Non-pigmented ciliary epithelial cell (primary cell): ENCODE results near the gene JCAD.

ENCODE experiments used
- DNase-seq: peaks from one replicate; pipeline ENCODE4 v3.0.0-alpha.2; 2010; ENCODE audit warnings: low read depth

The JCAD gene

GRCh38 chr10:30074090-30074489 is 14.7 kb upstream of the JCAD start:
- no peak for DNase-seq

GRCh38 chr10:30073767-30074060 is 14.3 kb upstream of the JCAD start:
- DNase-seq: no peak

DNA sequence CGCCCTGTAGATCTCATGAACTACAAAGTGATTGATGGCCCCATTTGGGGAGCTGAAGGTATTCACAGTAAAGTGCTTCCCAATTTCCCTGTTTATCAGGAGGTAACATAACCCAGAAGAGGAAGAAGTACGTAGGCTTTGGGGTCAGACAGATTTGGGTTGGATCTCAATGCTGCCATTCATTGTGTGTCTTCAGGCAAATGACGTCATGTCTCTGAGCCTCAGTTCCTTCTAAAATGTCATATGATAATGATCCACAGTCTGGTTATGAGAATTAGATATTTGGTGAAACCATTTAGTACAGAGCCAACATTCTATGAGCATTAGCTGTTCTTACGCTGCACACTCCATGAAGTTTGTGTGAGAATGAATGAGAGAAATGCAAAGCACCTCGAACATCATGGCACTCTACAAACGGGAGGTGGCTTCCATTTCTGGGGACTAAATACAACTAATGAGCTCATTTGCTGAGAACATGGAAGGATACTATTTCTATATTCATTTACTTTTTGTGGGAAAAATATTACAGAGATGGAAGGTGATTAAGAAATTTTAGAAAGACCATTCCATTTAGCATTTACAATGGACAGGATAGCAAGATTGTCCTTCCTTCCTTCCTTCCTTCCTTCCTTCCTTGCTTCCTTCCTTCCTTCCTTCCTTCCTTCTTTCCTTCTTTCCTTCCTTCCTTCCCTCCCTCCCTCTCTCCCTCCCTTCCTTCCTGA is 13.8 kb upstream of the JCAD start:
- no peak for DNase-seq

- DNase-seq: no peak
Observed at GRCh38 chr10:30072068-30072467, 12.7 kb upstream of the JCAD start.

DNA sequence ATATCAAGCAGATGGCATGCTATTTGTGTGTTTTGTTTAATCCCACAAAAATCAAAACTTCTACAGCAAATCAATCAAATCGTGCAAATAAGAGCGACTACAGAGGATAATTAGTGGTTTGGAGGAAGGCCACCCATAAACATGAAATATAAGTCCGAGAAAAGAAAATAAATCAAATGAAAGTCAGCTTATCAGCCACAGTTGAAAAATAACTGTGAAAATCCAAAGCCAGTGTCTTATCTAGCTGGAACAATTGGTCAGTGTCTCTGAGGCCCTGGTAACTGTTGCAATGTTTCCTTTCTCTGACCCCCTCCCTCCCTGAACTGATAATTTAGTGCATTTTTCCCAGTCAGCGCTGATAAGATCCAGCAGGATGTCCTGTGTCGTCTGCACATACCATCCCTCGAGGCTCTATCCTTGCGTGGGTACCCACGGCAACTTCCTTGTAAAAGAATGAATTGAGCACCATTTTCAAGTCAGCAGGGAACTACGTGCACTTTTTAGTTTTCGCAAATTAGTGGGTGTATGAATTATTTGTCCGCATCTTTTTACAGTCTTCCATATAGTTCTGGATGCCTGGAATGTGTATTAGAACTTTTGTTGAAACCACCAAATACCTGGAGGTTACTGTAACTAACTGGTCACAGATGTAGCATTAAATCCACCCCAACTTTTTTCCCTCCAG is 10.8 kb upstream of the JCAD start:
- DNase-seq: no peak

DNA sequence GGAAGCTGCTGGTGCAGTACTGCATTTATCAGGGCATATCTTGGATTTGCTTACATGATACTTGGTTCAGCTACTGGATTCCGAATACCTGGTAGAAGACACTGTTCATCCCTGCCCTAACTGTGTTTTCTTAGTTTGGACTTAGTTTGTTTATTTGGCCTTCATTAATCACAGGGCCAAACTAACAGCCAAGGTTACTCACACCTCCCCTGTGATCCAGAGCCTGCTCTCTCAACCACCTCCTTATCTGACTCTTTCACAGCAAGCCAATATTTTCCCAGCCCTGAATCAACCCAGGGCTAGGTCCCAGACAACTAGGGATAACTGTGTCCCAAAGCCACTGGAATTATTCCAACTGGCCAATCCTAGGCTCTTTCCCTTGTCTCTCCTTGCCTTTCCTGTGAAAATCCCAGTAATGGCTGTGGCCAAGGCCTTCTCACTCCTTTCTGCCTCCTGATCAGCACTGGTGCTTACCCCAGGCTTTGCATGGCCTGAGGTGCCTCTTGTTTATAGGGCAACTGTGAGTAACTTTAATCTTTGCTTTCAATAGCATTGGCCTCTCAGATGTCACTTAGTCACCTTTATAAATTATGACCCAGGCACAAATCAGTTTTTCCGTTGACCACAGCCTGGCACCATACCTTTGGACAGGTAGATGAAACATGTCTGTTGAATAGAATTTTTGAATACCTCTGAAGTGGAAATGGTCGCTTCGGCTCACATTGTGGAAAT is 9.3 kb upstream of the JCAD start:
- no peak for DNase-seq

GRCh38 chr10:30063099-30063498 is 3.7 kb upstream of the JCAD start:
- no peak for DNase-seq

- no peak for DNase-seq
Observed at GRCh38 chr10:30062582-30062981, 3.2 kb upstream of the JCAD start.

DNA sequence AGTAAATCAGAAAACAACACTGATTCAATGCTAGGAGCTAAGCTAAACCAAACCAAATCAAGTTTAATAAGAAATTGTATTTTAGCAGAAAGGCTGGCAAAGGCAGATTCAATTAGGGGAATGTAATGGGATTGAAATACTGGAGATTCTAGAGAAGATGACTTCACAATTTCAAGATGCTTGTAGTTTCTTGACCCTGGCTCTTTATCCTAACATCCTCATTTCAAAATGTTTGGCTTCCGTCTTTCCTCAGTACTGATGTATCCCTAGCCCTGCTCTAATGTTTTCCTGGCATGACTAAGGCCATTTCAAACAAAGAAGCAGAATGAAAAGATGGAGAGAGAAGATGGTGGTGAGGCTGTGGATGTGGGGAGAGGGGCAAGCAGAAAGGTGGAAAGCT is 2.7 kb upstream of the JCAD start:
- peak; percentile 85 for DNase-seq

GRCh38 chr10:30058570-30059132 is 735 bp downstream of the JCAD start:
- no peak for DNase-seq

- DNase-seq: no peak
Observed at GRCh38 chr10:30057894-30058556, 1.4 kb downstream of the JCAD start.

DNA sequence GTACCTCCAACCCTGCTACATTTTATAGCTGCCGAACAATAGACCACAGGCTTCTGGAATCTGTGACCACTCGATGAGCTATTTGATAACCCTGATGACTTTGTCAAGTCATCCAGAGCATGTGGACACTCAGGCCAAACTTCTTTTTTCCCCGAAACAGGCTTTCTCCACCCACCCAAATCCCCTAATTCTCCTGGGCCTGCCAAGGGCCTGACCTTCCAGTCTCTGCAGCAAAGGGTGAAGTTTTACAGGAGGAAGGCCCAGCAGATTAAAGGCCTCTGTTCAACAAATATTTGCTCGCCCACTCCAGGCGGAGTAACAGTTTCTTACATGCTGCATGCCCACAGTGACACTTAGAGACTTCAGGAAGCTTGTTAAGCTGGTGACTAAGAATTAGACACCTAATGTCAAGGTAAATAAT is 2.0 kb downstream of the JCAD start:
- no peak for DNase-seq

GRCh38 chr10:30056767-30057355 is 2.5 kb downstream of the JCAD start:
- no peak for DNase-seq

DNA sequence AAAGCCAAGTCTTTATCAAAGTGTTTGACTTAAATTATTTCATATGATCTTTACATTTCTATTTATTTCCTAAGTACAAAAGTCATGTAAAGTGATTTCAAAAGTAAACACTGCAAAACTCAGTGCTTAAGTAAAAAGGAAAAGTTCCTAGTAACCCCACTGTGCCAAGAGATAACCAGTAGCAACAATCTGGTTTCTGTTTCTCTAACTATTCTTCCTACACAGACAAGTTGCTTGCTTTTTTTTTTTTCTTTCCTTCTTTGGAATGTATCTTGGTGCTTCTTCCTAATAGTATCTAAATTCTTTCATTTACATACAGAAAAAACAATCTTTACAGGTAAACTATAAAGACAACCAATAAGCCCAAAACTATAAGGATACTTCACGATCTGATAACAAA is 3.1 kb downstream of the JCAD start:
- DNase-seq: no peak

DNA sequence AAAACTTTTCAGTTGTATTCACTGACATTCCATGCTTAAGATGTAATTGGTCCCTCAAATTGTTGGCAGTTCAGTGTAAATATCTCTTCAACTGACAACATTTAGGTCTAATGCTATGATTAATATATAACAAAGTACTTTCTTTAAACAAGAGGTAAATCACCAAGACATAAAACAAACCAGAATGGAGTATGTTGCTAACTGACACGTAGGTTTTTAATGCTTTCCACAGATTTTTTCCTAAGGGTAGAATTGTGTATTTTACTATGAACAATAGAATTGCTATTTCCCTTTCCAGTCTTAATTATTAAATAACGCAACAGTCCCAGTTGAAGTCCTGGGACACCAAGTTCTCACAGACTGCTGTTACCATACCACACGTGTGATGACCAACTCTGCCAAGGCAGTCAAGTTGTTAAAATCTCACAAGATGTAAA is 4.1 kb downstream of the JCAD start:
- no peak for DNase-seq

DNA sequence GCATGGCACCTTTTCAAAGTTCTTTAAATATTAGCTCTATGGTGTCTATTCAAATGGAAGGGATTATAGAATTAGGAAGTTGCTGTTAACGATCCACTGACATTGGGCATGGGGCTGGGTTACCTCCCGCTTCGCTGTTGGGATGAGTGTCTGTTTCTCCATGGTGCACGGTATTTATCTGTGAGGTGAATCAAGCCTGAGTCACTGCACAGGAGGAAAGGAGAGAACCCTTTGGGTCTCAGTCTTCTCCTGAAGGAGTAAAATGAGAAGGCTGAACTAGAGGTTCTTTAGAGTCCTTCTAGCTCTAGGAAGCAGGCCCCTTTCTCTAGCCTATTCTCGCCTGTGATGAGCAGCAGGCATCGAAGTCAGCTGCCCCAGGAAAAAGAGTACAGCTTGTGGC is 7.3 kb downstream of the JCAD start:
- DNase-seq: no peak

- no peak for DNase-seq
Observed at GRCh38 chr10:30051220-30051619, 8.2 kb downstream of the JCAD start.

DNA sequence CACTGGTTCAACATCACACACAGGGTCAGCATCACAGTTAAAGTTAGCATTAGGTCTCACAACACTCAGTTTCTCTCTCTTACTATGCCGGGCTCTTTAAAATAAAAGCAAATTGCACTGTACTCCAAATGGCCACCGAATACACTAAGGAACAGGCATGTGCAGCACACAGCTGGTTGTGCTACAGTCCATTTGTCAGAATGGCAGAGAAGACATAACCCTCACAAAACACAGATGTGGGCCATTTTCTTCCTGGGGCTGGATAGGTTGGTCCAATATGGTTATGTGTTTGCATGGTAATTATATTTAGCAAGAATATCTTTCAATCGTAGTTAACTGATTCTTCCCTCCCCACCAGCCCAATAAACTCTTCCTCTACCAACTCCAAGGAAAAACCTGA is 9.0 kb downstream of the JCAD start:
- no peak for DNase-seq

GRCh38 chr10:30048768-30049517 is 10.4 kb downstream of the JCAD start:
- no peak for DNase-seq

- DNase-seq: no peak
Observed at GRCh38 chr10:30047924-30048531, 11.4 kb downstream of the JCAD start.

DNA sequence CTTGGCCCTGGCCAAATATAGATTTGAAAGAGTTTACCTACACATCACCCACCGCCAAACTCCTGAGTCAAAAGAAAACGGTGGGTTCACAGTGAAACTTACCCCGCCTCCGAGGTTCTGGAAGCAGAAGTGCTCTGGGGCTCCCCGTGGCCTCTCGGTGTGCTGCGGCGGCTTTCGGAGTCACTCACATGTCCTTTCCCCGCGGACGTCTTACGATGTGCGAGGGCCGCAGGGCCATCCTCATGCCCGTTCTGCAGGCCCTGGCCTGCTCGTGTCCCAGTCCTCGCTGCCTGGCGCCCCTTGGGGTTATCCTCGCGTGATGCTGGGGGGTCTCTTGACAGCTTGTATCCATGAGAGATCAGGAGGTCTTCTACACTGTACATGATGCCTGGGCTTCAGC is 12.0 kb downstream of the JCAD start:
- no peak for DNase-seq
